Myocyte (in vitro differentiated cells): ENCODE results near the gene CNIH3. TPM values are rescaled to one million over a fixed set of nuclear protein-coding genes. Genes with fewer than 3 reads are reported as not detected.
A peak's percentile ranks its signal among the peaks of the same experiment; 100 is the strongest.

Experiments used
- DNase-seq: peaks from one replicate; pipeline ENCODE4 v3.0.0-alpha.2; 2012; ENCODE audit warnings: low read depth
- total RNA-seq: library from RNA; depleted of rRNA; stranded (reverse); fragments of >200 nt; gene quantifications from 2 replicates; pipeline ENCODE4 v1.2.3, GENCODE V29; 2014

CNIH3 gene
- total RNA-seq, 1 donor from 2014 or later = 6.3 TPM

- DNase-seq = no peak
Observed at GRCh38 chr1:224739997-224740684, 124.0 kb downstream of the CNIH3 start.

GRCh38 chr1:224740685-224741052, 124.6 kb downstream of the CNIH3 start:
- DNase-seq = no peak

- no peak for DNase-seq
Observed at GRCh38 chr1:224742349-224742748, 126.2 kb downstream of the CNIH3 start.

GRCh38 chr1:224743608-224744164, 127.6 kb downstream of the CNIH3 start:
- no peak for DNase-seq

- DNase-seq = peak; percentile 98
Observed at GRCh38 chr1:224744521-224744920, 128.4 kb downstream of the CNIH3 start.

- no peak for DNase-seq
Observed at GRCh38 chr1:224745394-224745793, 129.3 kb downstream of the CNIH3 start.

- DNase-seq = no peak
Observed at GRCh38 chr1:224745924-224746323, 129.8 kb downstream of the CNIH3 start.

- DNase-seq = peak; percentile 52
Observed at GRCh38 chr1:224747578-224747977, 131.5 kb downstream of the CNIH3 start.

- DNase-seq = no peak
Observed at GRCh38 chr1:224749916-224750315, 133.8 kb downstream of the CNIH3 start.

GRCh38 chr1:224751624-224752311, 135.7 kb downstream of the CNIH3 start:
- DNase-seq = no peak

GRCh38 chr1:224753491-224753890, 137.4 kb downstream of the CNIH3 start:
- DNase-seq = no peak

GRCh38 chr1:224755586-224755985, 139.5 kb downstream of the CNIH3 start:
- no peak for DNase-seq

- no peak for DNase-seq
Observed at GRCh38 chr1:224757508-224757907, 141.4 kb downstream of the CNIH3 start.

GRCh38 chr1:224759135-224759534, 143.0 kb downstream of the CNIH3 start:
- no peak for DNase-seq

- DNase-seq = no peak
Observed at GRCh38 chr1:224759681-224760091, 143.6 kb downstream of the CNIH3 start.

GRCh38 chr1:224760163-224760562, 144.0 kb downstream of the CNIH3 start:
- DNase-seq = no peak

GRCh38 chr1:224761245-224761644, 145.1 kb downstream of the CNIH3 start:
- DNase-seq = no peak

GRCh38 chr1:224762046-224762445, 145.9 kb downstream of the CNIH3 start:
- no peak for DNase-seq

- no peak for DNase-seq
Observed at GRCh38 chr1:224762701-224763100, 146.6 kb downstream of the CNIH3 start.

- DNase-seq = no peak
Observed at GRCh38 chr1:224763126-224763775, 147.1 kb downstream of the CNIH3 start.

- no peak for DNase-seq
Observed at GRCh38 chr1:224766266-224766665, 150.1 kb downstream of the CNIH3 start.

GRCh38 chr1:224767031-224767430, 150.9 kb downstream of the CNIH3 start:
- no peak for DNase-seq
